MM.1S (cell line): ENCODE results near the gene SHROOM3.

Source experiments
- CTCF ChIP-seq: fragments of 300-600 bp; sonication (generic); IDR thresholded peaks from 2 replicates; pipeline ENCODE4 v1.5.1; 2016; ENCODE audit warnings: antibody characterized with exemption, low read length, mixed read lengths
- EZH2 ChIP-seq: fragments of 300-600 bp; sonication (generic); optimal IDR thresholded peaks from 2 replicates; pipeline ENCODE3; 2017; ENCODE audit warnings: low read depth, mild to moderate bottlenecking, antibody characterized with exemption, low read length, mixed read lengths
- EZH2phosphoT487 ChIP-seq: fragments of 300-600 bp; sonication (generic); IDR thresholded peaks from 2 replicates; pipeline ENCODE4 v1.6.1; 2018; ENCODE audit warnings: antibody characterized with exemption, low read length

GRCh38 chr4:76568262-76568661 is 133.2 kb downstream of the SHROOM3 start:
- no peak for TF ChIP-seq CTCF
- TF ChIP-seq EZH2phosphoT487 = no peak
- TF ChIP-seq EZH2 = no peak
